GM10266 (cell line): Measurements from ENCODE around the gene ANK2.

Experiments
- DNase-seq: peaks from one replicate; pipeline ENCODE4 v3.0.0; 2012; ENCODE audit errors: extremely low spot score
- TF ChIP-seq, protein P1 (sequence below): IDR thresholded peaks from 2 replicates; pipeline ENCODE4 v1.5.1; 2012; ENCODE audit warnings: mild to moderate bottlenecking, low read depth; ENCODE audit not compliant: control insufficient read depth, insufficient read depth; ENCODE audit errors: missing control alignments

ANK2 gene

DNA sequence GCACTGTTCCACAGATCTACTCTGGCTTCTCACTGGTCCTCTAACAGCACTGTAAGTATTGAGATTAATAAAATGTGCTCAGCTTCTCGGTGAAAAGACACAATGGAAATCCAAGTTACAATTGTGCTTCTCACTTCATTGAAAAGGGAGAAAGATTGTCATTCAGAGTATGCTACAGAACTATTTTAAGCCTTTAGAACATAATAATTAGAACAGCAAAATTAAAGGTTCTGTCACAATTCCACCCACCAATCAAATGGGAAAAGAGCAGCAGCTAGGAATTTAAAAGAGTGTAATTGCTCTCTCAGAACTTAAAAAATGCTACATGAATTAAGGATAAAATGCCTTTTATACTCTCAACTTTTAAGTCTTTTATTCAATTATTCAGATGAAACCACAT lies 329.4 kb downstream of the ANK2 start:
- no peak for DNase-seq
- TF ChIP-seq, protein P1, sequence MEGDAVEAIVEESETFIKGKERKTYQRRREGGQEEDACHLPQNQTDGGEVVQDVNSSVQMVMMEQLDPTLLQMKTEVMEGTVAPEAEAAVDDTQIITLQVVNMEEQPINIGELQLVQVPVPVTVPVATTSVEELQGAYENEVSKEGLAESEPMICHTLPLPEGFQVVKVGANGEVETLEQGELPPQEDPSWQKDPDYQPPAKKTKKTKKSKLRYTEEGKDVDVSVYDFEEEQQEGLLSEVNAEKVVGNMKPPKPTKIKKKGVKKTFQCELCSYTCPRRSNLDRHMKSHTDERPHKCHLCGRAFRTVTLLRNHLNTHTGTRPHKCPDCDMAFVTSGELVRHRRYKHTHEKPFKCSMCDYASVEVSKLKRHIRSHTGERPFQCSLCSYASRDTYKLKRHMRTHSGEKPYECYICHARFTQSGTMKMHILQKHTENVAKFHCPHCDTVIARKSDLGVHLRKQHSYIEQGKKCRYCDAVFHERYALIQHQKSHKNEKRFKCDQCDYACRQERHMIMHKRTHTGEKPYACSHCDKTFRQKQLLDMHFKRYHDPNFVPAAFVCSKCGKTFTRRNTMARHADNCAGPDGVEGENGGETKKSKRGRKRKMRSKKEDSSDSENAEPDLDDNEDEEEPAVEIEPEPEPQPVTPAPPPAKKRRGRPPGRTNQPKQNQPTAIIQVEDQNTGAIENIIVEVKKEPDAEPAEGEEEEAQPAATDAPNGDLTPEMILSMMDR, result no peak

DNA sequence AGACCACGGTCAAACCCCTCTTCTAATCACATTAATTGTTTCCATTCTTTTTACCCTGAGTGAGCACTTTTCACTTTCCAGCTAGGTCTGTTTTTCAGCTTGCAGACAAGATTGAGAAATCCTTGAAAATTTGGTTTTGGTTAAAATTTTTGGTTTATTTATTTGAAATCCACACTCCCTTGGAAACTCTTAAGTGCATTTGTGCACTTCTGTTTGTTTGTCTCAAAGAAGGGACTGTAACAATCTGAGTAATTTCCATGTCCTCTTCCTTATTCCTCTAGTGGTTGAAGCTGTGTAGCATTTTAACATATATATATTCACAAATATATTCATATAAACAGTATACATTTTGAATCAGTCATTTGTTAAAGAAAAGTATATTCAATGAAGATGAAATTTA lies 333.3 kb downstream of the ANK2 start:
- TF ChIP-seq, protein P1, result no peak
- no peak for DNase-seq

GRCh38 chr4:113383111-113383785 lies 333.8 kb downstream of the ANK2 start:
- no peak for DNase-seq
- TF ChIP-seq, protein P1, result no peak

DNA sequence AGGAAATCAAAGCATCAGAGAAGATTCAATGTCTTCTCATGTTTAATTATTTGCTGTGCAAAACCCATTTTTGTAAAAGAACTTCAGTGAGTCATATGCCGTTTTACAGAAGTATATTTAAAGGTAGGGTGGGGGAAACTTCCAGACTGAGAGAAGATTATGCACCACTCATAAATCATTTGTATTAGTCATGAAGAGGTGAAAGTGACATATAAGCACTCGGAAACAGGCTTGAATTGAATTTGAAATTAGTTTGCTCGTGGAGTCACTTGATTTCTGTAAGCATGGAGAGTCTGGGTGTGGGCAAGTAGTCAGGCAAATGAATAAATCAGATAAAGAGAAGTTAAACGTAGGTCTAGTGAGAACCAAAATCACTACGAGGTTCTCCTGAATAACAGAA lies 335.1 kb downstream of the ANK2 start:
- TF ChIP-seq, protein P1, result no peak
- no peak for DNase-seq

DNA sequence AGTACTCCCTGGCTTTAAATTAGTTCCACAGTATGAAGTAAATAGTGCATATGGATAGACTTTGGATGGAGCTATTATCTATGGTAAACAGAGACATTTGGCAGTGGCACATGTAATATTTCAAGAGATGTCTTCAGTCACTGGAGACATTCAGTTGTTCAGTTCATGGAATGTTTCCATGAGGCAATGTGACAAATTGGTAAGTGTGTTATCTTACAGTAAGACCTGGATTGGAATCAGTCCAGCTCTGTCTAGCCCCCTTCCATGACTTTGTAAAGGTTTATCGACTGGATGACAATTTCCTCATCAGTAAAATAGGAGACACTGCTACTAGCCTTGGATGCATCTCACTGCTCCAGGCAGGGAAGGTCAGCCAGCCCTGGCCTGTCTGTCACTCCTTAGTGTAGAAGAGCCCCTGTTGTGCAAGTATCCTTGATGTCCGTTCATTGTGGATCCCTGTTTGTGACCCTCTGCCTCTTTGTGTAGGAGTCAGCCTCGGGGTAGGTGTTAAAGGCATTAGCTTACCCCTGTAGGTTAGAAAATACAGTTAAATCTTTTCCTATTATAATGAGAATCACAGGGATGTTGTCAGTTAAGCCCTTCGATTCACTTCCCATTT lies 335.9 kb downstream of the ANK2 start:
- TF ChIP-seq, protein P1, result no peak

GRCh38 chr4:113389160-113389559 lies 339.7 kb downstream of the ANK2 start:
- no peak for DNase-seq
- TF ChIP-seq, protein P1, result no peak

More for the DNA sequence above, 335.9 kb downstream of the ANK2 start:
- DNase-seq, result no peak

DNA sequence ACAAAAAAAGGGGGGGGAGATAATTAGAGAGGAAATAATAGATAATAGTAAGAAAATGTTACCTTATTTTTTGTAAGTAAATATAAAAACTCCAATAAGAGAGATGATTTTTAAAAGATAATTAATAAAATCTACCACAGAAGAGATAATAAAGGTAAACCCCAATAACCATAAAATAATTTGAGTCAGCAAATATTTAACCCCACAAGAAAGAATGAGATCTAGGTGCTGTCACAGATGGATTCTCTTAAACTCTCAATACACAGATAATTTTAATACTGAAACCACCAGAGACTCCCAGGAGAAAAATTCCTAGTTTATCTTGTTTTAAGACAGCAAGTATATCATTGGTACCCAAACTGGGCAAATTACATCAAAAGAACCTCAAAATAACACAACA lies 341.4 kb downstream of the ANK2 start:
- TF ChIP-seq, protein P1, result no peak
- DNase-seq, result no peak
